ENCODE data around the gene ADAM12. TPM values are rescaled to one million over a fixed set of nuclear protein-coding genes. Genes with fewer than 3 reads are reported as not detected.

ADAM12 gene
- total RNA-seq, 4 donors from 2014 or later, result under 0.01 to 1.3 (median 1.0) TPM

GRCh38 chr10:126234630-126235029 is 153.6 kb downstream of the ADAM12 start:
- 90% methylated on average over 5 of the region's 5 CpGs for WGBS
- H3K4me3 ChIP-seq, result no peak overlapping the region
- no peaks in the 10 kb centered on the region for H3K4me1 ChIP-seq
- peaks cover 0 to 11% (median 0%) of the 10 kb centered on the region in 4 donors for H3K27me3 ChIP-seq
- intact Hi-C loops (cut with DNase I), result no loop called here
- DNase-seq (ENCODE audit: extremely low spot score), result no peak
- no peaks in the 10 kb centered on the region for H3K9me3 ChIP-seq
- H3K27ac ChIP-seq (replicated peaks in 1 of 4), result no peak overlapping the region
- TF ChIP-seq EP300 (IDR thresholded peaks at IDR 0.05) (no peak), POLR2A (IDR thresholded peaks at IDR 0.05; ENCODE audit: low read depth) (no peak), POLR2AphosphoS5 (IDR thresholded peaks at IDR 0.05) (no peak), CTCF (IDR thresholded peaks at IDR 0.05) (no peak)
- no peaks in the 10 kb centered on the region for H3K36me3 ChIP-seq

- H3K9me3 ChIP-seq, result no peaks in the 10 kb centered on the region
- H3K27ac ChIP-seq (replicated peaks in 1 of 4), result no peak overlapping the region
- no peaks in the 10 kb centered on the region for H3K36me3 ChIP-seq
- no peak overlapping the region for H3K4me3 ChIP-seq
- WGBS, result 80% methylated on average over 15 of the region's 15 CpGs
- no peak for TF ChIP-seq POLR2AphosphoS5 (IDR thresholded peaks at IDR 0.05)
- TF ChIP-seq POLR2A (IDR thresholded peaks at IDR 0.05; ENCODE audit: low read depth), result no peak
- no peak for TF ChIP-seq CTCF (IDR thresholded peaks at IDR 0.05)
- TF ChIP-seq EP300 (IDR thresholded peaks at IDR 0.05), result no peak
- H3K27me3 ChIP-seq, result peaks cover 0 to 11% (median 0%) of the 10 kb centered on the region in 4 donors
- intact Hi-C loops (cut with DNase I), result no loop called here
- DNase-seq (ENCODE audit: extremely low spot score), result no peak
- H3K4me1 ChIP-seq, result no peaks in the 10 kb centered on the region
These were observed 154.8 kb downstream of the ADAM12 start for GRCh38 chr10:126233182-126234148.

GRCh38 chr10:126230587-126230986 is 157.7 kb downstream of the ADAM12 start:
- TF ChIP-seq CTCF (IDR thresholded peaks at IDR 0.05) (no peak), POLR2A (IDR thresholded peaks at IDR 0.05; ENCODE audit: low read depth) (no peak), POLR2AphosphoS5 (IDR thresholded peaks at IDR 0.05) (no peak), EP300 (IDR thresholded peaks at IDR 0.05) (no peak)
- Histone ChIP-seq H3K36me3 (no peaks in the 10 kb centered on the region), H3K27ac (replicated peaks in 1 of 4) (no peak overlapping the region), H3K9me3 (no peaks in the 10 kb centered on the region), H3K4me3 (no peak overlapping the region), H3K27me3 (peaks cover 0 to 11% (median 0%) of the 10 kb centered on the region in 4 donors), H3K4me1 (no peaks in the 10 kb centered on the region)
- DNase-seq (ENCODE audit: extremely low spot score), result no peak
- WGBS, result 94% methylated on average over 2 of the region's 2 CpGs
- intact Hi-C loops (cut with DNase I), result no loop called here

- H3K27me3 ChIP-seq, result peaks cover 0 to 13% (median 0%) of the 10 kb centered on the region in 4 donors
- WGBS, result 94% methylated on average over 8 of the region's 8 CpGs
- no peak overlapping the region for H3K27ac ChIP-seq (replicated peaks in 1 of 4)
- no peak for TF ChIP-seq POLR2AphosphoS5 (IDR thresholded peaks at IDR 0.05)
- TF ChIP-seq CTCF (IDR thresholded peaks at IDR 0.05), result no peak
- no peak for TF ChIP-seq EP300 (IDR thresholded peaks at IDR 0.05)
- no peak for TF ChIP-seq POLR2A (IDR thresholded peaks at IDR 0.05; ENCODE audit: low read depth)
- H3K4me3 ChIP-seq, result no peak overlapping the region
- no peaks in the 10 kb centered on the region for H3K36me3 ChIP-seq
- no peaks in the 10 kb centered on the region for H3K4me1 ChIP-seq
- intact Hi-C loops (cut with DNase I), result no loop called here
- DNase-seq (ENCODE audit: extremely low spot score), result no peak
- no peaks in the 10 kb centered on the region for H3K9me3 ChIP-seq
These were observed 158.6 kb downstream of the ADAM12 start for GRCh38 chr10:126229686-126230085.
